IPS DF 4.7 (cell line): Measurements from ENCODE around the gene FGFR4.
A peak's percentile ranks its signal among the peaks of the same experiment; 100 is the strongest.

Source experiments
- DNase-seq: peaks from one replicate; pipeline ENCODE4 v3.0.0-alpha.2; 2013; ENCODE audit warnings: low spot score; ENCODE audit errors: extremely low read depth

FGFR4 gene

DNA sequence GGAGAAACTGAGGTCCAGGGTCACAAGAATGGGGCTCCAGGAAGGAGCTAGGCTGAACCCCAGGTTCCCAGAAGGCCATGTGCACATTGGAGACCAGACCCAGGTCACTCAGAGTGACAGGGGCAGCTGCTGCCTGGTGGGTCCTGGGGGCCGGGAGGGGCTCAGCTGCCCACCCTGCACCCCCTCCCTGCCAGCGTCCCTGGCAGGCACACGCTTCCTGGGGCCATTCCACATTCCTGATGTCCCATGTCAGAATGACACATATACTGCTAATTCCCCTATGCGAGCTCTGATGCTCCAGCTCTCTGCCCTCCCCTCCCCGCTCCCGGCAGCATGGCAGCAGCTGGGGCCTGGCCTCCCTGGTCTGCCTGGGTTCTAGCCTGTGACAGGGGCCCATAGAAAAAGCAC is 14.0 kb downstream of the FGFR4 start:
- DNase-seq: no peak

DNA sequence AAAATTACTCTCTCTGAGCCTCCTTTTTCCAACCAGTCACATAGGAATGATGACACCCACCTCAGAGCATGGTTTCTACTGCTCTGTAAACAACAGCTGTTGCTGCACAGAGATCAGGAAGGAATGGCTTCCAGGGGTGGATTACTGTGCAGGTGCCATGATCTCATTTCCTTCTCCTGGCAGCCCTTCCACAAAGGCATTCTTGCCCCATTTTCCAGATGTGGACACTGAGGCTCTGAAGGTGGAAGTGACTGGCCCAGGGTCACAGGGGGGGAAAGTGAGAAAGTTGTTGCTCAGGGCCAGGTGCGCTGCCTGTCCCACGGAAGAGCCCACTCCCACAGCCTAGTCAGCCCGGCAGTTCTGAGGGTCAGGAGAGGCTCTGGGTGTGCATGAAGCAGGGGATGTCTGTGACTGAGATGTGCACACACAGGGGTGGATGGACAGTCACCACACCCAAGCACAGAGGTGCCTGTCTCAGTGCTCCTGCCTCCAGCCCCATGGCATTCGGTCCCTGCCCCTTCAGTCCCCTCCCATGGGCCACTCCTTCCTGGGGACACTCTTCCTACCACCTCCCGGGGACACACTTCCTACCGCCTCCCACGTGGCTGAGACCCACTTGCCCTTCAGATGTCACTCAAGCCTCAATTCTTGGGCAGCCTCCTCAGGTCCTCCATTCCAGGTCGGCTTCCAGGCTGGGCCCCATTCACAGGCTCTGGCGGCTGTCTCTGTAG is 17.0 kb downstream of the FGFR4 start:
- DNase-seq: no peak

DNA sequence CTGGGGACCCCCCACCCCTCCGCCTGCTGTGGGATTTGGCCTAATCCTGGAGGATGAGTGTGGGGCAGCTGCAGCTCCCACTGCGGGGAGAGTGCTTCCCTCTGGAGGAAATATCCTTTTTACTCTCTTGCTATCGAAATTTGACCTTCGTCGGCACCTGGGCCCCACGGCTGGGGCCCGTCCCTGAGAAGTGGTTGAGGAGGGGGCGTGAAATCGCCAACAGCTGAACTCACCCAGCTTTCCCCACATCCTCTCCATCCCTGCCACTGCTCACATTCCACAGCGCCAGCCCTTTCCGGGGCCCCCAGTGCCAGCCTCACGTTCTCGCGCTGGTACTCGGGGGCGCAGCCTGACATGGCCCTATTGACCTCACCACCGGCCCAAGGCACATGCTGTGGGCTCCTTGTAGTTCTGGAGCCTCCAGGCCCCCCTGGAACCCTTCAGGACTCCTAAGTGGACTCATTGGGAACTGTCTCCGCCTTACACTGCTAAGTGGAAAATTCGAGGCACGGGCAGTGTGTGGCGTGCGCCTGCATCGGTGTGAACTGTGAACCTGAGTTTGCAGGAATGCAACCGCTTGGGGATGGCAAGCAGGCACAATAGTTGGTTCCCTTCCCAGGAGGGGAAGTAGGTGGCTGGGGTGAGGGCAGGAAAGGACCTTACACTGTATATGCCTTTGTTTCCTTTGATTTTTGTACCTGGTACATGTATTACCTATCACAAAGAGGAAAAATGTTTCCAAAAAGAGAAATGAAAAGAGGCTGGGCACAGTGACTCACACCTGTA is 19.2 kb downstream of the FGFR4 start:
- DNase-seq: no peak

DNA sequence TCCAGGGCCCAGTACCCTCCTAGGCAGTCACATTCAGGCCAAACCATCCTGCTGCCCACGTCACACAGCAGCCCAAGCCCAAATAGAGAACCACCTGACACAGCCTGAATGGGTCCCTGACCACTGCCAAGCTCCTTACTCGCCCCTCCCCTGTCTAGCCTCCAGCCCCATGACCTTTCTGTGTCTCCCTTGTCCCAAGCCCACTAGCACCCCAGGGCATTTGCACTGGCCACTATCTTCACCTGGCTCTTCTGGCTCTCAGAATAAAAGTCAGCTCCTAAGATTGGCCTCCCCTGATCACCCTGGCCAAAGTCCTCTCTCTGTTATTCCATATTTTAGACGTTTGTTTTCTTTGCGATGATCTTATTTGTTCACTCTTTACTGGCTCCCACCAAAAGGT is 20.4 kb downstream of the FGFR4 start:
- DNase-seq: no peak

DNA sequence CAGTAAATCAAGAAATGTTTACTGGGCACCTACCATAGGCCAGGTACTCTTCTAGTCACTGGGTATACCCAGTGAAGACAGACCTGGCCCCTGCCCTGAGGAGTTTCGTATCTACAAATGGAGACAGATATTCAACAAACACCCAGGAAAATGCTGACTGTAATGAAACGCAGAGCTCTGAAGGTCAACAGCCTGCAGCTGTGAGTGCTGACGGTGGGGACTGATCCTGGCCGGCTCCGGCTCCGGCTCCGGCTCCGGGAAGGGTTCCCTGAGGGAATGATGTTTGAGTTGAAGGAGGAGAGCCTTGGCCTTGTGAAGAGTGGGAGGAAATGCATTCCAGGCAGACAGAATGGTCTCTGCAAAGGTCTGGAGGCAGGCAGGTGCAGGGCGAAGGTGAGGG is 23.1 kb downstream of the FGFR4 start:
- no peak for DNase-seq

DNA sequence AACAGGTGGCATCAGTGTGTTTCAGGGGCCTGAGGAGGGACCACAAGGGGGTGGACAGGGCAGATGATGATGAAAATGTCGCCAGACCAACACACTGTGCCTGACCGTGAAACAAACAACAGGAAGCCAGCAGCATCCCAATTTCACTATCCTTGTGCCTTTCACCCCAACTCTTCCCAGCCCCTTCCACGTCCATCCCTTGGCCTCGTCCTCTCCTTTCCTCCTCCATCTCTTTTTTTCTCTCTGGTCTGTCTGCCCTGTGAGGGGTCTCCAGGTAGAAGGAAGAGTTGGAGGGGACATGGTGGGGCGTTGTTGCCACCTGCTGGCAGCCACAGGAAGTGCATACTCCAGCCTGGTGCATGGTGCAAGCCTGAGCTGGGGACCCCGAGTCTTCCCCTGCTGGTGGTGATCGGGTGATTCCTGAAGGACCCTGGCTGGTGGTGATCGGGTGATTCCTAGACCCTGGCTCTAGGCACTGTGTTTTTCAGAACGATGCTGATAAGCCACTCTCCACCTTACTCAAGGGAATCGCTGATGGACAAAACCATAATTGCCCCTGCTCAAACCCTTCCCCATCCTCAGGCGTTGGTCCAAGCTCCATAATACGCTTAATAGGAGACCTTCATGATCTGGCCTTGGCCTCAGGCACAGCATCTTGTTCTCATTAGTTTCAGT is 25.1 kb downstream of the FGFR4 start:
- peak; percentile 90 for DNase-seq

DNA sequence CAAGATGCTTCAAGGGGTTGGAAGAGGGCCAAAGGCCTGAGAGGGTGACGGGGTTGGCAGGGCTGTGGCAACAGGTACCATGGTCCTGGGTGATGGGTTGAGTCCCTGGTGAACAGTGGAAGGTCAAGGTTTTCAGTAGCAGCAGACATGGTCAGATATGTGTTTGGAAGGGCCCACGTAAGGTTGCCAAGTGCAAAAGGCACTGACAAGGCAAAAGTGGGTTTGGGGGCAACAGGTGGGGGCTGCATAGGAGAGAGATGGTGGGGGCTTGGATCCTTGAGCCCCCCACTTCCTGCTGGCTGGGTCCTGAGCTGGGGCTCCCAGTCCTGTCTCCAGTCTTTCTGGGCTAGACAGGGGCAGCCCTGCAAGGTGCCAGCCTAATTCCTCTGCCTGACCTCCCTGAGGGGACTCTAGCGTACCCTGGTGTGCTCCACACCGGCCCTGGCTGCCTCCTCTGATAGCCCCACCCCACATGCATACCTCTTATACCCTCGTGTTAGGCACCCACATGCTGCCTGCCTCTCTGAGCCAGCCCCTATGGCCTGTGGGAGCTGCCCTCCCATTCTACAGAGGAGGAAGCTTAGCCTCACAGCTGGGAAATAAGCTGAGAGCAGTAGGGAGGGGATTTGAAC is 26.0 kb downstream of the FGFR4 start:
- no peak for DNase-seq

DNA sequence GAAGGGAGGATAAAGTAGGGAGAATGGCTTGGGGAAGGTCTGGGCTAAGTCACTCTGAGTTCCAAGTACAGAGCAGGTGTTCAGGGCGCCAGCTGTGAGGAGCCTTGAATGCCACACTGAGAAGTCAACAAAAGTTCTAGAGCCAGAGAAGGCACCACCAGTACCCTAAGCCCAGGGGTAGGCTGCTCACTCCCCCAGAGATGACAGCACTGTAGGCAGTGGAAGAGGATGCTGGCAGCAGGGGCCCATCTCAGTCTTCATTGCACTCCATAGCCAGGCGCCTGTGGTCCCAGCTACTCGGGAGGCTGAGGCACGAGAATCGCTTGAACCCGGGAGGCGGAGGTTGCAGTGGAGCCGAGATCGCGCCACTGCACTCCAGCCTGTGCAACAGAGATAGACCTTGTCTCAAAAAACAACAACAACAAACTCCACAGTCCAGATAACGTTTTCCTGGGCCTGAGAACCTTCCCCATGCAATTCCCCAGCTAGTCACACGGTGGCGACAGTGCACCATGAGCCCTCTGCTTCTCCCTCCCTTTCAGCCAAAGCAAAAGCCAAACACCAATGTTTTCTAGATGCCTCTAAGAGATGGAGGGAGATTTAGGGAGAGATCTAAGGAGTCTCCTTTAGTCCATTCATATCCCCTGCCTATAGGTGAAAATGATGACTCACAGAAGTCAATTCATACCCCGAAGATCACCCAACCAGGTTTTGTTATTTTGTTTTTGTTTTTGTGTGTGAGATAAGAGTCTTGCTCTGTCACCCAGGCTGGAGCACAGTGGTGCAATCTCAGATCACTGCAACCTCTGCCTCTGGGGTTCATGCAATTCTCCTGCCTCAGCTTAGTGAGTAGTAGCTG is 27.1 kb downstream of the FGFR4 start:
- DNase-seq: no peak

DNA sequence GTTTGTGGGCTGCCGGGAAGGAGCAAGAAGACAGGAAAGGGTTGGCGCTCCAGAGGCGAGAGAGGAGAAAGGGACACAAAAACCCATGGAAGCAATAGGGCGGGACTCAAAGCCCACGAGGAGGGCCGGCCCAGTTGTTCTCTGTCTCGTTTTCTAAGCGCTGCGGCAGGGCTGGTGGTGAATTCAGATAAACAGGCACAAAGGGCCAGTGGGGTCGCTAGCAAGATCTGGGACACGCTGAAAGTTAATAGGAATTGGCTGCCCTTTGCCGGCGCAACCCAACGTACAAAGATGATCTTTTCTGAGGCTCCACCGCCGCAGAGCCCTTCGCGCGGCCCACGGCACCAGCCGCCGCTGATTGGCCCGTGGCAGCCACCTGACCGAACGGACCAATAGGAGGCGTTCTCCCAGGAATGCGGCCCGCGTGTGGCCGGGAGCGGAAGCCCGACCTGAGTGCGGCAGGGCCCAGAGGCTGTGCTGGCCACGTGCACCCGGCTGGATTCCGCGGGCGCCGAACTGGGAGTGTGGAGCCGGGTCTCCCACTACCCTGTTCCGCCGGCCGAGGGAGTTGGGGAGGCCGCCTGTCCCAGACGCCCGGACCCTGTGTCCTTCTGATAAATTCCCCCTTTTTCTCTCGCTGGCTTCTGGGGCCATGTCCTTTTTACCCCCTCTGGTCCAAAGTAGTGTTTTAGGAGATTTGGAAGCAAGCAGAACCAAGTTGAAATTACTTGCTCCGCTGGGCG is 30.1 kb downstream of the FGFR4 start:
- DNase-seq: no peak

DNA sequence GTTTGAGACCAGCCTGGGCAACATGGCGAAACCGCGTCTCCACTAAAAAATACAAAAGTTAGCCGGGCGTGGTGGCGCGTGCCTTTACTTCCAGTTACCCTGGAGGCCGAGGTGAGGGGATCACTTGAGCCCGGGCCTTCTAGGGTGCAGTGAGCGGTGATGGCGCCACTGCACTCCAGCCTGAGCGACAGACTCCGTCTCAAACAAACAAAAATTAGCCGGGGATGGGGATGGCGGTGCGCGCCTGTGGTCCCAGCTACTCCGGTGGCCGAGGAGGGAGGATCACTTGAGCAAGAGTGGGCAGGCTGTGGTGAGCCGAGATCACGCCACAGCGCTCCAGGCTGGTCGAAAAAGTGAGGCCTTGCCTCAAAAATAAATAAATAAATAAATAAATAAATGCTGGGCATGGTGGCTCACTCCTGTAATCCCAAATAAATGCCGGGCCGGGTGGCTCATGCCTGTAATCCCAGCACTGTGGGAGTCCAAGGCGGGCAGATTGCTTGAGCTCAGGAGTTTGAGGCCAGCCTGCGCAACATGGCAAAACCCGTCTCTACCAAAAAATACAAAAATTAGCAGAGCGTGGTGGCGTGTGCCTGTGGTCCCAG is 30.8 kb downstream of the FGFR4 start:
- no peak for DNase-seq

DNA sequence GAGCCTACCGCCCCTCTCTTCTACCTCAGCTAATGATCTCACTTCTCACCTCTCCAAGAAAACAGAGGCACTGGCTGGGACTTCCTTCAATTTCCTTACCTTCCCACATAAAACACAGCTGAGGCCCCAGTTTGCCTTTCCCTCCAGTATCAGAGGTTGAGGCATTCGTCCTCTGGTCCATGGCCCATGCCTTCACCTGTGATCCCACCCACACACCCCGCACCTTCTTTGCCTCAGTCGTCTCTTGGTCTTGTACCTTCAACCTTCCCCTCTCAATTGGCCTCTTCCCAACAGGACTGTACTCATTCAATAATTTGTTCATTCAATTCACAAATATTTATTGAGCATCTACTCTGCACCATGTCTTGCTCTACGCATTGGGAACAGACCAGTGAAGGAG is 35.9 kb downstream of the FGFR4 start:
- DNase-seq: no peak

DNA sequence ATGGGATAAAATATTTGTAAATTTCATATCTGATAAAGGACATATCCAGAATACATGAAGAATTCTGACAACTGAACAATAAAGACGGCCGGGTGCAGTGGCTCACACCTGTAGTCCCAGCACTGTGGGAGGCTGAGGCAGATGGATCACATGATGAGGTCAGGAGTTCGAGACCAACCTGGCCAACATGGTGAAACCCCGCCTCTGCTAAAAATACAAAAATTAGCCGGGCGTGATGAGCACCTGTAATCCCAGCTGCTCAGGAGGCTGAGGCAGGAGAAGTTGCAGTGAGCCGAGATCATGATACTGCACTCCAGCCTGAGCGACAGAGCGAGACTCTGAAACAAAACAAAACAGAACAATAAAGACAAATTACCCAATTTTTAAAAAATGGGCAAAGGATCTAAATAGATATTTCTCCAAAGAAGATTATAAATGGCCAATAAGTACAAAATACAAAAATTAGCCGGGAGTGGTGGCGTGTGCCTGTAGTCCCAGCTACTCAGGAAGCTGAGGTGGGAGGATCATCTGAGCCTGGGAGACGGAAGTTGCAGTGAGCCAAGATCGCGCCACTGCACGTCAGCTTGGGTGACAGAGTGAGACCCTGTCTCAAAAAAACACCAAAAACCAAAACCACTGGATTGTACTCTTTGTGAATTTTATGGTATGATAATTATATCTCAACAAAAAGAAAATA is 37.2 kb downstream of the FGFR4 start:
- no peak for DNase-seq

DNA sequence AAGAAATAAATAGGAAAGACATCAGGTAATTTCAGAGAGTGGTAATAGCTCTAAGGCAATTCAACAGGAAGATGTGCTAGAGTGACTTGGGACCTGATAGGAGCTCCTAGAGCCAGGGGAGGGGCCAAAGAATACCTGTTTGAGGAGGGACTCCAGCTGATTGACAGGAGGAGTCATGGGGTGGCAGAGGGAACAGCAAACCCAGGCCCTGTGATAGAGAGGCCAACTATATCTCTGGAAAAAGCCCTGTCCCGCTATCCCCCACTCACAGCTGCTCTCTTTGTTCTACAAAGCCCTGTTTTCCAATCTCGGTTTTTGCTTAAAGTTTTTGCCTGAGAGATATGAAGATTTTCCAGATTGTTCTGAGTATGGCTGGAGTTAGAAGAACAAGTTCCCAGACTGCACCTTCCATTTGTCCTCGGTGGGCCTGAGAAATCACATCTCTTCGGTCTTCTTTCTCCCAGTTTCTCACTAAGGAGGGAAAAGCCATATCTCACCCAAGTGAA is 37.8 kb downstream of the FGFR4 start:
- no peak for DNase-seq

DNA sequence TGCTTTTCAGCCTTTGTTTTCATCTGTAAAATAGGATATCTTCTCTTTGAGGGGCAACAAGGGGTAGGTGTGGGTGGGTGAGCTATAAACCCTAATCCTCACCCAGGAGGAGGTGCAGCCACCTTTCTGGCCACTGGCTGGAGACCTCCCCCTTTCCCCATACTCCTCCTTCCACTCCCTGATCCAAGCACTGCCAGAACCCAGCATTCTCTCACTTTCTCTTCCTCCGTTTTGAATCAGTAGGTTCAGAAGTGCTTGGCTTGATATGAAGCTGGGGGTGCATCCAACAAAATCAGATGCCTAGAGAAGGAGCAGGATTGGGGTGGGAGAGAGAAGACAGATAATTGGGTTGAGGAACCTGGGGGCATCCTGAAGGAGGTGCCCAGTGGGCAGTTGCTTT is 40.1 kb downstream of the FGFR4 start:
- DNase-seq: no peak

DNA sequence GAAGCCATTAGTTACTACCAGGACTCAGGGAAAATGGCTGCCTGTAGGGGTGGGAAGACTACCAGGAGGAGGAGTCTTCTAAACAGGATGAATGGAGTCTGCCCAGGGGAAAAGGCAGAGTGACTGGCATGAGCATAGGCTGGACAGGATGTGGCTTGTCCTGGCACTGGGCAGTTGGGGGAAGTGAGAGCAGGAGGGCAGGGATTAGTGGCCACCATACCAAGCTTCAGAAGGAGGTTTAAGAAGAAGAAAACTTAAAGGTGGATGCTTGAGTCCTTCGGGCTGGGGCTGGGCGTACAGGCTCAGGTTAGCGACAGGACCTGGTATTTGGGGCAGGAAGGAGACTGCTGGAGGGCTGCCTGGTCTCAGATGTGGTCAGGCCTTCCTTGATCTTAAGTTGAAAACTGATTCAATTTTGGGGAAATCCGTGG is 41.9 kb downstream of the FGFR4 start:
- no peak for DNase-seq

DNA sequence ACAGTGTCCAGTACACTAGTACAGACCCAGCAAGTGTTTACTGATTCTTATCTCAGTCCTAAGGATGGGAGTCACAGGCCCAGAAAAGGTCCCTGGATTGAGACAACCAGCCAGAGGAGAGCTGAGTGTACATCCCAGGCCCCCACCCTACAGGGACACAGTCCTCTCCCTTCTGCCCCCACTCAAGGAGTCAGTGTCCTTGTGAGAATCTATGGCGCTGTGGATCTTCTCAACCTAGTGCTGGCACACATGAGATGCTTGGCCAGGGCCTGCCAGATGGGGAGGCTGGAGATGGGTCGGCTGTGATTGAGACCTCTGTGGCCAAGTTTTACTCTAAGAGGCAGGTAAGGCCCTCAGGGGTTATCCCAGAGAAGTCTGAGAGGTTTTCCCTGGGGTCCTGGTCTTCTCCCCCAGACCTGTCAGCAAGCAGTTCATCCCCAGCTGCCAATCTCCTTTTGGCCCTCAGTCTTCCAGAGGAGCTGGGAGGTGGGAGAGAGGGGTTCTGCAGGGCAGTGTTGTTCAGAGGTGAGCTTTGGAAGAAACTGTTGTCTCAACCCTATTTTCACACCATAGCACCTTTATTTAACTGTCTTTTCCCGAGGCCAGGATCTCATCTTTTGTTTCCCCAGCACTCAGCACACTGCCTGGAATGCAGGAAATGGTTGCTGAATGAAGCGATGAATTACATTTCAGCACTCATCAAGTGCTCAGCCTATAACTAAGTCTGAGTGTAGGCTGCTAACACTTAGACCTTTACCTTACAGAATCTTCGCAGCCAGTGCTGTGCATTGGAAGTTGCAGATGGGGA is 43.7 kb downstream of the FGFR4 start:
- DNase-seq: no peak

DNA sequence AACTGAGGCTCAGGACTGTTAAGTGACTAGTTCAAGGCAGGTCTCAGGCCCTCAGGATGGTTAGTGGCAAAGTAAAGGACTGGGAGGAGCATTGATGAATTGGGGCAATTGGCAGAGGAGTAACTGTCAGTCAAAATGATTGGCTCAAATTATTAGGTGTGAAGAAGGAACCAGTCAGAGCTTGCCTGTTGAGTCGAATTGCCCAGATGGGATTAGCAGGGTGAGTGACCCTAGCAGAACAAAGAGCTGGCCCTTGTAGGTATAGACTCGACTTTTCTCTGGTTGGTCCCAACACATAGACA is 44.3 kb downstream of the FGFR4 start:
- DNase-seq: no peak

DNA sequence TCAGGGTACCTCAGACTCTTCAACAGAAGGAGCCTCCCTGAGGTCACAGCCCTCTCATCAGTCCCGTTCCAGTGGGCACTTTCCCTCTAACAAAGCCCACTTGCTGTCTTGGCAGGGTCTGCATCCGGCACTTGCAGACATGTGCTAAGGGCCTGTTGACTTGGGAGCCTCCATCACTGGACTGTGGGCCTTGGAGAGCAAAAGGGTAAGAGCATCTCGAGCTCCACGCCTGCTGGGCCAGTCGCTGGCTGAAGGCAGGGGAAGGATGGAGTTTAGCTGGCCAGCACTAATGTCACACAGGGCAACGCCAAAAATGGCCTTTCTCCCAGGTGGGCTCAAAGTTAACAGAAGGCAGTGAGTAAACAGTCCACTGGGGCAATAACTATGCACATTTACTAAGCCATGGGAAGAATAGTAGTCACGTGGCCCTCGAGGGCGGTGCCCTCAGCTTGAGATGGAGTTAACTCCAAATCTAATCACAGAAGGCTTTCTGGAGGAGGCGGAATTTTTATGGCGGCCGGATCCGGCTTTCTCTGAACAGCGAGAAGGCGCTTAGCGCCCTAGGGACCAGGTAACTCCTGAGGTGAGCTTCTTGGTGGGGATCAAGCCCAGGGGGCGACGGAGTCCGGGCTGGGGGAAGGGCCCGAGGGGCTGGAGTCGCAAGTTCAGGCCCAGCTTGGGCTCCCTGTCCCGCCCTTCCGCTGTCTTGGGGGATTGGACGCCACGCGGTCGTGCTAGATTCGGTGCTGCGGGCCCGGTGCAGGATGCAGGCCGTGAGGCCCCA is 44.8 kb downstream of the FGFR4 start:
- DNase-seq: no peak
